ENCODE measurements around the gene RAD23B.
"Not testable (repeated sequence)": the region's sequence is repeated elsewhere in the genome, so short reads cannot be mapped to it uniquely, and the experiment has no call there.

Gene RAD23B

DNA sequence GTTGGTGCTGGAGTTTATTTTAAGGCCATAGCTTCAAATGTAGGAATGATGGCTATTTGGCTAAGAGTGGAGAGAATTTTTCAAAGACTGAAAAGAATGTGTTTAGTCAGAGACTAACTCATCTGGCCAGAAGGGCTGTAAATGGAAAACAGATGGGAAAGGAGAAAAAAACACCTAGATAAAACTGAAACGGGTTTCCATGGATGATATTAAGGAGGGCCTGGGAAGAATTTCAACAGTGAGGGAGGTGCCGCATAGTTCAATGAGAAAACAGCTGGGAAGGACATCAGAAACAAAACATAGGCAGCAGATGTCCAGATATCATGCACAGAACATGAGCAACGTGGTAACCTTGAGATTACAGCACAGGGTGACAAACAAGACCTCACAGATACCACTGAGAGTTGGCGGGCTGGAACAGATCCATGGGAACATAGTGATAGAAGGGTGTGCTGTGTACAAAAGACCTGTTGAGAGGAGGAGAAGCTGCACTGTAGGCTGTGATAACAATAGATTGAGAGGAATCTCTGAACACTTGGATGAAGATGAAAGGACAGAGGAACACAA, 31.2 kb upstream of the RAD23B start:
- ATAC-seq (replicated peaks; ENCODE audit: extremely low read depth, poor library complexity, severe bottlenecking) = no peak
- Mint-ChIP-seq H3K4me1 (no peaks in the 10 kb centered on the region), H3K4me3 (no peak overlapping the region), H3K27ac (ENCODE audit: low read depth) (no peak overlapping the region), H3K9me3 (no peaks in the 10 kb centered on the region), H3K36me3 (ENCODE audit: insufficient read depth) (peaks cover 1% of the 10 kb centered on the region), H3K27me3 (peaks cover 23% of the 10 kb centered on the region)
- no peak for DNase-seq (ENCODE audit: low spot score in 2 of 2)

DNA sequence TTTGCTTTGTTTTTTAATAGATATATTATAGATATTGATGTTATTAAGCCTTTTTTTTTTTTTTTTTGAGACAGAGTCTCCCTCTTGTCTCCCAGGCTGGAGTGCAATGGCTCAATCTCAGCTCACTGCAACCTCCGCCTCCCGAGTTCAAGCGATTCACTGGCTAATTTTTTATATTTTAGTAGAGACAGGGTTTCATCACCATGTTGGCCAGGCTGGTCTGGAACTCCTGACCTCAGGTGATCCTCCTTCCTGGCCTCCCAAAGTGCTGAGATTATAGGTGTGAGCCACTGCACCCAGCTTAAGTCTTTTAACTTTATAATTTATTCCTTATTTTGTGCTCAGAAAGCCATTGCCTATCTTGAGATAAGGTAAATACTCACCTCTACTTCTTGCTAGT, 24.2 kb upstream of the RAD23B start:
- H3K27me3 Mint-ChIP-seq = peaks cover 34% of the 10 kb centered on the region
- no peaks in the 10 kb centered on the region for H3K36me3 Mint-ChIP-seq (ENCODE audit: insufficient read depth)
- no peak for ATAC-seq (replicated peaks; ENCODE audit: extremely low read depth, poor library complexity, severe bottlenecking)
- DNase-seq (ENCODE audit: low spot score in 2 of 2) = no peak
- no peak overlapping the region for H3K4me3 Mint-ChIP-seq
- no peaks in the 10 kb centered on the region for H3K4me1 Mint-ChIP-seq
- H3K9me3 Mint-ChIP-seq = no peaks in the 10 kb centered on the region
- no peak overlapping the region for H3K27ac Mint-ChIP-seq (ENCODE audit: low read depth)

DNA sequence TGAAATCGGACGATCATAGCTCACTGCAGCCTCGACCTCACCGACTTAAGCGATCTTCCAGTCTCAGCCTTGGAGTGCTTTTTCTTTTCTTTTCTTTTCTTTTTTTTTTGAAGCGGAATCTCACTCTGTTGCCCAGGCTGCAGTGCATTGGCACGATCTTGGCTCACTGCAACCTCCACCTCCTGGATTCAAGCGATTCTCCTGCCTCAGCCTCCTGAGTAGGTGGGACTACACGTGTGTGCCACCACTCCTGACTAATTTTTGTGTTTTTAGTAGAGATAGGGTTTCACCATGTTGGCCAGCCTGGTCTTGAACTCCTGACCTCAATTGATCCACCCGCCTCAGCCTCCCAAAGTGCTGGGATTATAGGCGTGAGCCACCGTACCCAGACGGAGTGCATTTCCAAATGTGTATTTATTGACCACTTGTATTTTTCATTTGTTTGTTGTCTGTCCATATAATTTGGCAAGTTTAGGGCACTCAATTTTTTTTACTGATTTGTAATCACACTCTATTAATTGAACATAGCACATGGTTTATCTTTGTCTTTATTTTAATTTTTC, 23.2 kb upstream of the RAD23B start:
- not testable (repeated sequence) for DNase-seq (ENCODE audit: low spot score in 2 of 2); H3K9me3 Mint-ChIP-seq; H3K4me3 Mint-ChIP-seq; H3K4me1 Mint-ChIP-seq; ATAC-seq (replicated peaks; ENCODE audit: extremely low read depth, poor library complexity, severe bottlenecking); H3K27ac Mint-ChIP-seq (ENCODE audit: low read depth); H3K36me3 Mint-ChIP-seq (ENCODE audit: insufficient read depth)
- peaks cover 38% of the 10 kb centered on the region for H3K27me3 Mint-ChIP-seq

DNA sequence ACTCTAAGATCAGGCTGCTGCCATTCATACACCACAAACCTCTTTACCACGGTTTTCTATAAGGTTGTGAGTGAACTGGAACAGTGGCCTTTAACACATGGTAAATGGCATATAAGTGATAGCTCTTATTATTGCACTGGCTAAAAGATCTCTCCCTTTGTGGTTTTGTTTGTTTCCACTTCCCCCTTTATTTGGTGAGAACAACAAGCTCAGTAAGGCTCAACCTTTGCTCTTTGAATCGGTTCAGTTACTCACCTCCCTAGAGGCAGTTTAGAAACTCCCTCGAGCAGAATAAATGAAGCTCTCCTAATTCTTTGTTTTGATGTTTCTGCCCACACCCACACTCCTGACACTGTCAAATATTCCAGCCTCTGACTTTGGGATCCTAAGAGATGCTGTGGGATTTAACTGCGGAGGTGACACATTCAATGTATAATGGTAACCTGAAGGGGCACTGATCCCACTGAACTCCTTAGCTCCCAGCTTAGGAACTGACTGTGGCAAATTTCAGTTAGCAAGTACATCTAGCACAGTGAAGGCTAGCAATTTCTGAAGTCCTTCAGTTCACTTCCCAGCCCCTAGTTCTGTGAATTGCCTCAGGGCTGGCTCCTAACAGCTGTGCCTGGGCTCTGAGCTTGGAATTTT, 22.5 kb upstream of the RAD23B start:
- H3K36me3 Mint-ChIP-seq (ENCODE audit: insufficient read depth) = no peaks in the 10 kb centered on the region
- no peak overlapping the region for H3K4me3 Mint-ChIP-seq
- ATAC-seq (replicated peaks; ENCODE audit: extremely low read depth, poor library complexity, severe bottlenecking) = peak; percentile 24
- DNase-seq (ENCODE audit: low spot score in 2 of 2) = no peak
- no peaks in the 10 kb centered on the region for H3K4me1 Mint-ChIP-seq
- H3K9me3 Mint-ChIP-seq = no peaks in the 10 kb centered on the region
- peaks cover 45% of the 10 kb centered on the region for H3K27me3 Mint-ChIP-seq
- H3K27ac Mint-ChIP-seq (ENCODE audit: low read depth) = no peak overlapping the region

DNA sequence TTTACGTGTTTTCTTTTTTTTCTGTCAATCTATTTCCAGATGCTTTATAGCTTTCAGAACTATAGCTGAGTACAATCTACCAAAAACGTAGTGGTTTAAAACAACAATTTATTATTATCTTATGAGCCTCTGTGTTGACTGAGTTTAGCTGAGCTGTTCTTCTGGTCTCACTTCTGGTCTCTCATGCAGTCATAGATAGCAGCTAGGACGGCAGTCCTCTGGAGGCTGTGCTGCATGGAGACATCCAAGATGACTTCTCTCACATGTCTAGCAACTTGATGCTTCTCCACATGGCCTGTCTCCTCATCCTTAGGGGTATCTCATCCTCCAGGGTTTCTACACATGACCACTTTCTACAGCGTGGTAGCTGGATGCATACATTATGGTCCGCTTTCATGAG, 22.0 kb upstream of the RAD23B start:
- Mint-ChIP-seq H3K4me1 (no peaks in the 10 kb centered on the region), H3K4me3 (no peak overlapping the region), H3K27me3 (peaks cover 45% of the 10 kb centered on the region), H3K36me3 (ENCODE audit: insufficient read depth) (no peaks in the 10 kb centered on the region), H3K27ac (ENCODE audit: low read depth) (no peak overlapping the region), H3K9me3 (no peaks in the 10 kb centered on the region)
- ATAC-seq (replicated peaks; ENCODE audit: extremely low read depth, poor library complexity, severe bottlenecking) = no peak
- DNase-seq (ENCODE audit: low spot score in 2 of 2) = no peak

DNA sequence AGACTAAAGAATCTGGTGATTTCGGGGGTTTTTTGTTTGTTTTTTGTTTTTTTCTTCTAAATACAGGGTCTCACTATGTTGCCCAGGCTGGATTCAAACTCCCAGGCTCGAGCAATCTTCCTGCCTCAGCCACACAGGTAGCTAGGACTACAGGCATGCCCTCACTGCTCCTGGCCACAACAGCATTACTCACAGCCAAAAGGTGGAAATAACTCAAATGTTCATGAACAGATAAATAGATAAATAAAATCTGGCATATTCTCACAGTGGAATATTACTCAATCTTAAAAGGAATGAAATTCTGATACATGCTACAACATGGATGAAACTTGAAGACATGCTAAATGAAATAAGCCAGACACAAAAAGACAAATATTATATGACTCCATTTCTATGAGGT, 19.8 kb upstream of the RAD23B start:
- DNase-seq (ENCODE audit: low spot score in 2 of 2) (no peak), ATAC-seq (replicated peaks; ENCODE audit: extremely low read depth, poor library complexity, severe bottlenecking) (no peak)
- H3K27me3 Mint-ChIP-seq = peaks cover 52% of the 10 kb centered on the region
- H3K4me3 Mint-ChIP-seq = no peak overlapping the region
- peaks cover 3% of the 10 kb centered on the region for H3K36me3 Mint-ChIP-seq (ENCODE audit: insufficient read depth)
- H3K27ac Mint-ChIP-seq (ENCODE audit: low read depth) = no peak overlapping the region
- H3K9me3 Mint-ChIP-seq = no peaks in the 10 kb centered on the region
- no peaks in the 10 kb centered on the region for H3K4me1 Mint-ChIP-seq

DNA sequence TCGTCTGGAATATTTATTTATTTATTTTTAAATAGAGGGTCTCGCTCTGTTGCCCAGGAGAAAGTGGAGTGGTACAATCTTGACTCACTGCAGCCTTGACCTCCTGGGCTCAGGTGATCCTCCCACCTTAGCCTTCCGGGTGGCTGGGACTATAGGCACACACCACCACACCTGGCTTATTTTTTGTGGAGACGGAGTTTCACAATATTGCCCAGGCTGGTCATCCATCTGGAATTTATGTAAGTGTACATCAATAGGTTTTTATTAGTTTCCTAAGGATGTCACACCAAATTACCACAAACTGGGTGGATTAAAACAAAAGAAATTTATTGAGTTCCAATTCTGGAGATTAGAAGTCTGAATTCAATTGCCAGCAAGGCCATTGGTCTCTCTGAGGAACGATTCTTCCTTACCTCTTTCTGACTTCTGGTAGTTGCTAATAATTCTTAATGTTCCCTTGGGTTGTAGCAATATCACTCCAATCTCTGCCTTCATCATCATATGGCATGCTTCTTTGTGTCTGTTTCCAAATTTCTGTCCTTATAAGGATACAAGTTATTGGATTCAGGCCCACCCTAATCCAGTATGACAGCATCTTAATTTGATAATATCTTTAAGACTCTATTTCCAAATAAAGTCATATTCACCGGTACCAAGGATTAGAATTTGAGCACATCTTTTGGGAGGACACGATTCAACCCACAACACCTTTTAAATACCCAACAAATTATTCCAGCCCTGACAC, 16.3 kb upstream of the RAD23B start:
- Mint-ChIP-seq H3K9me3 (no peaks in the 10 kb centered on the region), H3K36me3 (ENCODE audit: insufficient read depth) (peaks cover 6% of the 10 kb centered on the region), H3K27me3 (peaks cover 62% of the 10 kb centered on the region), H3K4me3 (no peak overlapping the region), H3K4me1 (no peaks in the 10 kb centered on the region), H3K27ac (ENCODE audit: low read depth) (no peak overlapping the region)
- DNase-seq (ENCODE audit: low spot score in 2 of 2) (no peak), ATAC-seq (replicated peaks; ENCODE audit: extremely low read depth, poor library complexity, severe bottlenecking) (no peak)

DNA sequence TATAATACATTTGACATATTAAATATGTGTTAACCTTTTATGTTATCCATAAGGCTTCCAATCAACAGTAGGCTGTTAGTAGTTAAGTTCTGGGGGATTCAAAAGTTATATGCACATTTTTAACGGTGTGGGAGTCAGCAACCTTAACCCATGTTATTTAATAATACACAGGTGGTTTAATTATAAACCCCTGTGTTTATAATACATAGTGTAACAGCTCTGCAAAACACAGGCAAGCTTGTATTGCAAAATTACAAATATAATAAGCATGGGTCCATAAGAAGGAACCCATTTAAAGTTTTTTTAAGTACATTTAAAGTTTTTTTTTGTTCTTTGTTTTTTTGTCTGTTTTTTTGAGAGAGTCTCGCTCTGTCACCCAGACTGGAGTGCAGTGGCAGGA, 14.5 kb upstream of the RAD23B start:
- ATAC-seq (replicated peaks; ENCODE audit: extremely low read depth, poor library complexity, severe bottlenecking) = no peak
- DNase-seq (ENCODE audit: low spot score in 2 of 2) = no peak
- Mint-ChIP-seq H3K27me3 (peaks cover 54% of the 10 kb centered on the region), H3K27ac (ENCODE audit: low read depth) (no peak overlapping the region), H3K36me3 (ENCODE audit: insufficient read depth) (peaks cover 6% of the 10 kb centered on the region), H3K4me3 (no peak overlapping the region), H3K9me3 (no peaks in the 10 kb centered on the region), H3K4me1 (peaks cover under 1% of the 10 kb centered on the region)

DNA sequence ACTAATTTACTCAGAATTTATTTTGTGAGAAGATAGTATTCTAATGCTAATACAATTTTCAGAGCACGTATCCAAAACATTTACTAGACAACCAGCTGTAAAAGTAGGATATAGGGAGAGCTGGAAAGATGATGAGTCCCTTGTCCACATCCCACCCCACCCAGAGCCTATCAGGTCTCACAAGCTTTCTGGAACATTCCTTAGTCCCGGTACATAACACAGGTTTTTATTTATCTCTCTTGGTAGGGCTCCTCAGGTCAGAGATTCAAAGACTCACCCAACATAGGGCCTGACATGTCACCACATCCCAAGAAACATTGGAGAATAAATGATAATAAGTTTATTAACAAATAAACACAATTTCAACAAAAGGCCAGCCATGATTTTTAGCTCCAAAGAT, 13.8 kb upstream of the RAD23B start:
- H3K4me3 Mint-ChIP-seq = no peak overlapping the region

DNA sequence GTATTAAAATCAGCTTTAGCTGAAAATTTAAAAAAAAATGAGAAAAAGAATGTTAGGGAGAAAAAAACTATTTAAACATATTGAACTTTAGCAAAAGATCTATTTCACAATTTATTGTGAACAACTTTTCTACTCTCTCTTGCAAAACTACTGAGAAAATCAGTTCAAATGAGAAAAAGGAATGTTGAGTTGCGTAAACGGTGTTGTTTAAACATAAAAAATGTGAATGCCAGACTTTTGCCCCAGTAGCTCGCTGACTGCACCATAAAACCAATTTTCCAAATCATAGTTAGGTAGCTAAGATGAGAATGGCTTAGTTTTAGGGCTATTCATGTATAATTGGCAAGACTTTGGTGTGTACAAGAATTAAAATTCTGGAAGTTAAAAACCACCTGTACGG, 13.4 kb upstream of the RAD23B start:
- Mint-ChIP-seq H3K4me3 (no peak overlapping the region), H3K27ac (ENCODE audit: low read depth) (no peak overlapping the region), H3K36me3 (ENCODE audit: insufficient read depth) (peaks cover 6% of the 10 kb centered on the region), H3K27me3 (peaks cover 58% of the 10 kb centered on the region), H3K9me3 (no peaks in the 10 kb centered on the region), H3K4me1 (peaks cover 8% of the 10 kb centered on the region)
- no peak for DNase-seq (ENCODE audit: low spot score in 2 of 2)
- ATAC-seq (replicated peaks; ENCODE audit: extremely low read depth, poor library complexity, severe bottlenecking) = no peak

More for the DNA sequence above, 13.8 kb upstream of the RAD23B start:
- Mint-ChIP-seq H3K9me3 (no peaks in the 10 kb centered on the region), H3K27ac (ENCODE audit: low read depth) (no peak overlapping the region), H3K4me1 (peaks cover 8% of the 10 kb centered on the region), H3K27me3 (peaks cover 56% of the 10 kb centered on the region), H3K36me3 (ENCODE audit: insufficient read depth) (peaks cover 6% of the 10 kb centered on the region)
- DNase-seq (ENCODE audit: low spot score in 2 of 2) (no peak), ATAC-seq (replicated peaks; ENCODE audit: extremely low read depth, poor library complexity, severe bottlenecking) (no peak)

DNA sequence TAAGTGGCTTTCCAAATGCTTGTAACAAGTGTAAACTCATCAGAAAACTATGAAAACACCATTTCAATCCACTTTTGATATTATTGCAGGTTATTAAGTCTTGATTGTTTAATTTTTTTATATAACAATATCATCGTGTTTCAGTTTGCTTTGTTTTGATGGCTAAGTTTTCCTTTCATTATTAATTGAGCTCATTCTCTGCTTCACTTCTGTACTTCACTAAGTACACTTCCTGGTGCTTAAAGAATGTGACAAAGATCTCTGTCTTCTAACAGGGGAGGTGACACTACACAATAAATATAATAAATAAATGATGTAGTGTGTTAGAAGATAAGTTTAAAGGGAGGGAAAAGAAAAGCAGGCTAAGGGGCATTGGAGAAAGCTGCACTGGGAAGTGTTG, 13.0 kb upstream of the RAD23B start:
- peaks cover 8% of the 10 kb centered on the region for H3K4me1 Mint-ChIP-seq
- DNase-seq (ENCODE audit: low spot score in 2 of 2) (no peak), ATAC-seq (replicated peaks; ENCODE audit: extremely low read depth, poor library complexity, severe bottlenecking) (no peak)
- no peak overlapping the region for H3K27ac Mint-ChIP-seq (ENCODE audit: low read depth)
- no peaks in the 10 kb centered on the region for H3K9me3 Mint-ChIP-seq
- peaks cover 58% of the 10 kb centered on the region for H3K27me3 Mint-ChIP-seq
- no peak overlapping the region for H3K4me3 Mint-ChIP-seq
- peaks cover 6% of the 10 kb centered on the region for H3K36me3 Mint-ChIP-seq (ENCODE audit: insufficient read depth)

DNA sequence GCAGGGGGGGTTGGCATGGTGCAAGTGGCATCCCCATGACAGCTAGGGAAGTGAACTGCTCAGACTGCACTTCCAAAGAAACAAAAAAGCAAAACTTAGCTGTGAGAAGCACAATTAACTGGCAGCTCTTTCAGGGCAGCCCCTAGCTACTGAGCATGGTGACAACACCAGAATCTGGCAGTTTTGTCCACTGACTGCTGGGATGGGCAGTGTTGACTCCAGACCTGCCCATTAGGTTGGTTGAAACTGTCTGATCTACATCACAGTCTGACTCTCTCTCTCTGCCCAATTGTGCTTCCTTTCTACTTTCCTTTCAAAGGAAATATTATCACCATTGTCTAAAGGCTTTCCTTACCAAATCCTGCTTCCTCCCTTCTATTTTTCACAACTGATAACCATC, 12.5 kb upstream of the RAD23B start:
- ATAC-seq (replicated peaks; ENCODE audit: extremely low read depth, poor library complexity, severe bottlenecking) = no peak

DNA sequence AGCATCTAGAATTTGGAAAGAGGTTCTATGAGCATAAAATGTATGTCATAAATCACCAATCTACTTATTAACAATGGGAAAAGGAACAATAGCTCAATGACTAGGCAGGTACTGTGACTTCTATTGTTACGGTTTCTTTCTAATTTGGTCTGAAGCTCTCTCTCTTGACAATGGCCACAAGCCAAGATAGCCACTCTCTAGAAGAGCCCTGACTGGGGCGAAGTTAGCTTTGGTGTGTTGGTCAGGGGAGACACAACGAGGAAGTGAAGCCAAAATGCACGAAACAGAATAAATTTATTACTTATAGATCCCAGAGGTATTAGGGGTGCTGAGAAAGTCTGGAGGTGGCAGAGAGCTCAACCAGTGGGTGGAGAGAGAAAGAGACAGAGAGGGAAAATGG, 9.4 kb upstream of the RAD23B start:
- DNase-seq (ENCODE audit: low spot score in 2 of 2) (no peak), ATAC-seq (replicated peaks; ENCODE audit: extremely low read depth, poor library complexity, severe bottlenecking) (no peak)
- H3K27me3 Mint-ChIP-seq = peaks cover 60% of the 10 kb centered on the region
- H3K4me3 Mint-ChIP-seq = no peak overlapping the region
- H3K4me1 Mint-ChIP-seq = peaks cover 8% of the 10 kb centered on the region
- no peak overlapping the region for H3K27ac Mint-ChIP-seq (ENCODE audit: low read depth)
- H3K9me3 Mint-ChIP-seq = no peaks in the 10 kb centered on the region
- peaks cover 4% of the 10 kb centered on the region for H3K36me3 Mint-ChIP-seq (ENCODE audit: insufficient read depth)

More for the DNA sequence above, 12.5 kb upstream of the RAD23B start:
- Mint-ChIP-seq H3K4me3 (no peak overlapping the region), H3K27me3 (peaks cover 59% of the 10 kb centered on the region), H3K4me1 (peaks cover 8% of the 10 kb centered on the region), H3K27ac (ENCODE audit: low read depth) (no peak overlapping the region), H3K9me3 (no peaks in the 10 kb centered on the region), H3K36me3 (ENCODE audit: insufficient read depth) (peaks cover 6% of the 10 kb centered on the region)
- DNase-seq (ENCODE audit: low spot score in 2 of 2) = no peak

All from central memory CD8-positive, alpha-beta T cell (primary cell).